RPMI8226 (cell line): ENCODE data around the gene ACADS.
"Not testable (repeated sequence)": the region's sequence is repeated elsewhere in the genome, so short reads cannot be mapped to it uniquely, and the experiment has no call there.

Experiments used
- DNase-seq: peaks from one replicate; pipeline ENCODE4 v3.0.0-alpha.2; 2015

ACADS gene

GRCh38 chr12:120702637-120703036, 23.0 kb upstream of the ACADS start:
- no peak for DNase-seq

DNA sequence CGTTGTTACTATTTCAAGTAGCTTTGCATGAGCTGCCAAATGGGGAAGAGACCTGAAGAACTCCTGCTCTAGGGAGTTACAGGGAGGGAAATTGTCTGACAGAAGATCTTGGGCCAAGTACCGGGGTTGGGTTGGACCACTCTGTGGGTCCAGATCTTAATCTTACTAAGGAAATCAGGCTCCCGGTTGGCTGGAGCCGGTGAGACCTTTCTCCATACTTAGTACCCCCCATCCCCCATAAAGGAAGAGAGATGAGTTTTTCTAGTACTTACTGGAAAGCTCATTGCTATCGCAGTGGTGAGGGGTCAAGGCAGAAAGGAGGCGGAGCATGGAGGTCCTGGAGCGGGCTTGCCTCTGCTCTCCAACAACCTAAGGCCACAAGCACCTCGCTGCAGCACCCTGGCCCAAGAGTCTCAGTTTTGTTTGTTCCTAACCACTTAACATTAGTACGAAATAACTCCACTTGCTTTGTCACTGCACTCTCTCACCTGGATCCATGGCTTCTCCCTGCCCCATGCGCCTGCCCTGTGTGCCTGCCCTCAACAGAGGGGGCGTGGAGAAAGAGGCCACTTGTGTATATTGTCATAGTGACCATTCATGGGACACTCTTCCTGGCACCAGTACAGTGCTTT, 22.2 kb upstream of the ACADS start:
- DNase-seq: no peak

GRCh38 chr12:120705618-120706017, 20.0 kb upstream of the ACADS start:
- DNase-seq: no peak

DNA sequence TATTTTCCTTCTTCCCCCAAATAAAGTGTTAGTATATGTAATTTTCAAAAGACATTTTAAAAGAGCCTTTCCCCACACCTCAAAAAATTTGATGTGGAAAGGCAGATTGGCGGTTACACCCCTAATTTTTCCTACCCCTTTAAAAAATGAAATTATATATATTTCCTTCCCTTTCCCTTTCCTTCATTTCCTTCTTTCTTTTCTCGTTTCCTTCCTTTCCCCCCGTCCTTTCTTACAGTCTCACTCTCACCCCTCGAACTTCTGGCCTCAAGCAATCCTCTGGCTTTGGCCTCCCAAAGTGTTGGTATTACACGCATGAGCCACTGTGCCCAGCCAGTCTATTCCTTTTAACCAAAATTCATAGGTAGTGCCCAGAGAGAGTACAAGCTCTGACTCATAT, 19.6 kb upstream of the ACADS start:
- DNase-seq: no peak

- DNase-seq: no peak
These were observed 17.0 kb upstream of the ACADS start for GRCh38 chr12:120708651-120709050.

DNA sequence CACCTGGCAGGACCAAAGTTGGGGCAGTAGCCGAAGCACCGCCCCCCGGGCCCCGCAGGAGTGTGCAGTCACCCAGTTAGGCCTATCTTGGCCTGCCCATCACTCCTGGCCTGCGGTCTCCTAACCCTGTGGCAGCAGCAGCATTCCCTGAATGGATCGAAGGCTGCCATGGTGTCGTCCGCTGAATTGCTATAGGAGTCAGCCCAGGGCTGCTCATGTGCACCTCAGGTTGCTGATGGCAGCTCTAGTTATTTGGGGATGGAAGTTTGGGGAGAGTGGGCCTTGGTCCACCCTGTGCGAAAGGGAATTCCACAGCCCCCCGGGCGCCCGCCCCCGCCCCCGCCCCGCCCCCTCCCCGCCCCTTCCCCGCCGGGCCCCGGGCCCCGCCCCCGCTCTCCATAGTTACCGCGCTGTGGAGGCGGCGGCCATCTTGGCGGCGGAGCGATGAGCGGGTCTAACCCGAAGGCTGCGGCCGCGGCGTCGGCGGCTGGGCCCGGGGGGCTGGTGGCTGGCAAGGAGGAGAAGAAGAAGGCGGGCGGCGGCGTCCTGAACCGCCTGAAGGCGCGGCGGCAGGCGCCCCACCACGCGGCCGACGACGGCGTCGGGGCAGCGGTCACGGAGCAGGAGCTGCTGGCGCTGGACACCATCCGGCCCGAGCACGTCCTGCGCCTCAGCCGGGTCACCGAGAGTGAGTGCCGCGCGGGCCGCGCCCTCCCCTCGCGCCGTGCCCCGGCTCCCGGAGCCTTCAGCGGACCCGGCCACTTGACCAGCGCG, 15.4 kb upstream of the ACADS start, which contains the start of gene UNC119B:
TSS of gene UNC119B (plus strand) at position 428 of the 774 bp plus-strand sequence. CDS start at position 445, 17 bp downstream.
- peak; percentile 60 for DNase-seq

DNA sequence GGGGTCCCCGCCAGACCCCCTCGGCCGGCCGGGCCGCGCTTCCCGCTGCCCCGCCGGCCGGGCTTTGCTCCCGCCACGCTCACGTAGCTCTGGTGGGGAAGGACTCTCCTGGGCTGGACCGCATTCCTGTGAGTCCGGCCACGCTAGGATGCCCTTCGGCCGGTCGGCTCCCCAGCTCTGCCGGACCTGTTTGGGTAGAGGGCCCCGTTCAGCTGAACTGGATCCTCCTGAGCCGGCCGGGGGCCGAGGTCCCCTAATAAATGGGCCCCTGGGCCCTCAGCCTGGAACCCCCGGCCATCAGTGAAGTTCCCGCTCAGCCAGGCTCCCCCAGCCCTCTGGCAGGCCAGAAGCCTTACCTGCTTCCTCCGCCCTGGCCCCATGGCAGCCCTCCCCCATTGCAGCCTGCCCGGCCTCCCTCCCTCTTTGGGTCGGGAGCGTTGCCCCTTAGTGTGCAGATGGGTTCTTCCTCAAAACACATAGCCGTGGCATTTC, 14.8 kb upstream of the ACADS start:
- no peak for DNase-seq

DNA sequence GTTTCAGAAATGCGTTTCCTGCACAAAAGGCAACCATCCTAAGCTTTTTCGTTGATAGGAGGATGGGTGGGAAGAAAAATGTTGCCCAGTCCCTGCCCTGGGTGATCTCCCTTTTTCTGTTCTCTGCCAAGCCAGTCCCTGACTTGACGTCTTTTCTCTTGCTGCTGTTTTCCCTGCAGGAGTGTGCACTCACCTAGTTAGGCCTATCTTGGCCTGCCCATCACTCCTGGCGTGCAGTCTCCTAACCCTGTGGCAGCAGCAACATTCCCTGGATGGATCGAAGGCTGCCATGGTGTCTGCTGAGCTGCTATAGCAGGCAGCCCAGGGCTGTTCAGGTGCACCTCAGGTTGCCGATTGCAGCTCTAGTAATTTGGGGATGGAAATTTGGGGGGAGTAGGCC, 14.2 kb upstream of the ACADS start:
- DNase-seq: no peak

- no peak for DNase-seq
These were observed 13.0 kb upstream of the ACADS start for GRCh38 chr12:120712610-120713009.

DNA sequence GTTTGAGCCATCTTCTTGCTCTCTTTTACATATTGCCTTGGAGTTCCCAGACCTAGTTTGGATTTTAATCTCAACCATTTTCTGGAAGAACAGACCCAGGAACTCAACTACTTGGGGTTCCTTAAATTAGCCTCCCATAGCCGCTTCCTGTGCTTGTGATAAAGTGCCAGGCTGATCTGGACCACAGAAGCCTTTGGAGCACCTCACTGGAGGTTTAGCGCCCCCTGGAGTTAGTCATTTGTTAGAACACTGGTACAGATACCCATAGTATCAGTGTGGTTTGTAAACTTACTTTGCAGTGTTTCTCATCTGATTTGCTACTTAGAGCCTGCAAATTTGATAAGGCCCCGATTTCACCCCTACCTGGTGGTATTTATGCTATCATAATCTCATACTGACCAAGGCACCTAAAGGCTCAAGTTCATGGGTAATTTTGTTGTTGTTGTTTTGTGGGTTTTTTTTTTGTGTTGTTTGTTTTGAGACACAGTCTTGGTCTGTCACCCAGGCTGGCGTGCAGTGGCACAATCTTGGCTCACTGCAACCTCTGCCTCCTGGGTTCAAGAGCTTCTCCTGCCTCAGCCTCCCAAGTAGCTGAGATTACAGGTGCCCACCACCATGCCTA, 11.7 kb upstream of the ACADS start:
- peak; percentile 84 for DNase-seq

GRCh38 chr12:120718055-120718454, 7.6 kb upstream of the ACADS start:
- no peak for DNase-seq

DNA sequence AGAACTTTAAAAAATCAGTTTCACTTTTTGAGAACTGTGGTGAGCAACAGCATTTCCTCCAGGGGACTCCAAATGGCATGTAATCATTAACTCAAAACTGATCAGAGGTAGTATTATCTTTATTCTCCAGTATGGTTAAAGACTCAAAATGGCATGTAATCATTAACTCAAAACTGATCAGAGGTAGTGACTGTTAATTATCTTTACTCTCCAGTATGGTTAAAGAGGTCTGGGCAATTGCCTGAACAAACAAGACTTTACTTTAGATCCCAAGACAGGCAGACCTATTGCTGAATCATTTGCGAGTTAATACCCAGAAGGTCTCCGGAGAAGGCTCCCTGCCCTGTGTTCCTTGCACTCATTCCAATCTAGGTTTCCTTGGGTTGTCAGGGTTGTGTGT, 6.6 kb upstream of the ACADS start:
- no peak for DNase-seq

- no peak for DNase-seq
These were observed 6.0 kb upstream of the ACADS start for GRCh38 chr12:120719496-120720233.

DNA sequence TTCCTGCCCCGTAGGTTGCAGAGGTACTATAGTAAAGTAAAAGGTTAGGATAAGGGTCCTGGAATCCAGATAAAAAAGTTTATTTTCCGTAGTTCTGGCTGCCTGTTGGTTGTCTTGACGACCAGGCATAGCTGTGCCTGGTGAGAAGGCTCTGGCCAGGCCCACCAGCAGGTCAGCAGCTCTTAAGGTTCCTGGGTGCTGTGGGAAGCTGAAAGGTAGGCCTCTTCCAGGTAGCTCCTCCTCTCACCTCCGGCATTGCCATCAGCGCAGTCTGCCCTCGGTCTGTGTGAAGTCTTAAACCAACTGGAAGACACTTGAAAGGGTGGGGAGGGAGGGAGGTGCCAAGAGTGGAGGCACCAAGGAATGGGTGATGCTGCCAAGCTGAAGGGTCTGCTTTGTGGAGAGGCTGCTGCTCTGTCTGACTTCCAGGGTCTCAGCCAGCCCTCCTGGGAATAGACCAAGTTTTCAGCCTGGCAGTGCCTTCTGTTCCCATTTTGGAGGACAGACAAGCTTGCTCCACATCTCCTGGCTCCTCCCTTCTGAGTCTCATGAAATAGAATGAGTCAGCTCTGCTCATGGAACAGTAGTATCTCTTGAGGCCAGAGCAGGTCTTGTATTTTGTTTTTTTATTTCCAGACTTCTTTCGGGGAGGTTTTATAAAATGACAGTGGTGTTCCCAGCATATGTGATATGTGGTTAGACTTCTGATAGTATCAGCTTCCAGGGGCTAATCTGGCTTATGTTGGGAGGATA, 5.2 kb upstream of the ACADS start:
- DNase-seq: no peak

DNA sequence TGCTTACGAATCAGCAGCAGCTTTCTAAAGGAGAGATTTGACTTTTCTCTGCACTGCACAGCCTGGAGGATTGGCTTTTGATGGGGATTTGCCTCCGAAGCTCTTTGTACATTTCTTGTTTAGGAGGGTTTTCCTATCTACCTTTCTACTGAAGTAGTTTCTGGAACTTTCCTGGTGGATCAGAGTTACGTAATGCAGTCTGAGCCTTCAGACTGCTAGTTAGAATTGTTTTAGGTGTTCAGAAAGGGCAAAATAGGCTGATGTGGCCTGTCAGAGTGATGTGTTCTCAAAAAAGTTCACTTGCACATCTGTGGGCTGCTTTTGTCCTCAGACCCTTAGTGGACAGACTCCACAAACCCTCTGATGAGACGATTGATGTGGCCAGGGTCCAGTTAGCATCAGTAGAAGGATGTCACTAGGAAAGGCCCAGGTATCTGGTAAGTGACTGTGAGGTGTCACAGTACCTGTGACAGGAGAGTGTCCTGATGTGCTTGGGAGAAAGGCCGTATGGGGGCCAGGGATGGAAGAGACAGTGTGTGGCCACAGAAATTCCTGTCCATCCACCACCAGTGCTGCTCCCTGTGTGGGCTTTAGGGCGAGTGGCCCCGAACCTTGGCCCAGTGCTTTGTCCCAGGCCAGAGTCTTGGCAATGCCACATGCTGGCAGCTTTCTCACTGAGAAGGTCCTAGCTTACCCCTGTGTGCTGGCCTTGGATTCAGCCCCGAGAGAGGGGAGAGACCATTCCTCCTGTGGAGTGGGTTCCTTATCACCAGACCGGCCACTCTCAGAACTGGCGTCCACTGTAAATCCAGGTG, 4.4 kb upstream of the ACADS start:
- DNase-seq: no peak

DNA sequence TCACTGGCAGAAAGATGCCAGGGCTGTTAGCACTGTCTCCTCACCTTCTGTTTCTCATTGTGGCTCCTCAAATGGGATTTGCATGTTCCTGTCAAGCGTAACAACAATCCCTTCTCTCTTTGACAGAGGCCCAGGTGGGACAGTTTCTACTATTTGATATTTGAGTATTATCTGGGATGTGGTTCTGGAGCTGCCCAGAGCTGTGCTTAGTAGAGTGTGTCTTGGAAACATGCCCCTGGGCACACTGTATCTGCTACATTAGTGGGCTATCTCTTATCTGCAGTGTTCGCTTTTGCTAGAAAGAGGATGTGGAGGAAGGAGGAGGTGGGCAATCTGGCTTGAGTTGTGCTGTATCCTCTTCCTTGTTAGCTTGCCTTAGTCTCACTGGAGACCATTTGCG, 3.8 kb upstream of the ACADS start:
- DNase-seq: no peak

DNA sequence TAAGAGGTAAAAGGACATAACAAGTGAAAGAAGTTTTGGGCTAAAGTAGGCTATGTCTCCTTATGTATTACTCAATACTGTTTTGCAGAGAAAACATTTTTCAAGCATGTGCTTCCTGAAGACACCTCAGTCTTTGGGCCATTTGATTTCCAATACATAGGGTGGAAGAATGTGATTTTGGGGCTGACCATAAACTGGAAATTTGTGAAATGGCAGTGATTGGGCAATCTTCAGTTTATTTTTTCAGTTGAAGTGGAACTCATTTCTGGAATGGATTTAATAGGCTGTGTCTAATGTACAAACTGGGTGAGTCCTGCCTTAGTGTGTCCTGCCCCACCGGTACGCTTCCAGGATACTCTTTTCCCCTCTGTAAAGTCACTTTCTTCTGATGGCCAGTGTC, 2.8 kb upstream of the ACADS start:
- no peak for DNase-seq

- DNase-seq: no peak
These were observed 906 bp upstream of the ACADS start for GRCh38 chr12:120724720-120725119.

DNA sequence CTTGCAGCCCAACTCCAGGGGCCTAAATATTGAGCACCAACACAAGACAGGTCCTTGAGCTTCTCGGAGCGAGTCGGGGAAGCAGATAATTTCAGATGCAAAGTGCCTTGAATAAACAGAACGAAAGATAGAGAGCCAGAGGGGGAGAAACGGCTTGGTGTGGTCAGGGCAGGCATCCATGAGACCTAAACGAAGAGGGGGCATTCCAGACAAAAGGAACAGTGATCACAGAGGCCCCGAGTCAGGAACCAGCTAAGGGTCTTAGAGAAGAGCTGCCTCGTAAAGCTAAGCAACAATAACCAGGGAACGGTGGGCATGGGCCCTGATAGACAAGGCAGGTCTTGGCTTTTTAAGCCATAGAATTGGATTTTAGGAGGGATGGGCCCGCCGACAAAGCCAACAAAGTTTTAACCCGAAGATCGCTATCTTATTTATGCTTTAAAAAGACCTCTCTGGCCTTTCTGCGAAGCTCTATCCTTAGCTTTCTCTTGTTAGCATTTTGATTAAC, 421 bp upstream of the ACADS start:
- DNase-seq: no peak

- no peak for DNase-seq
These were observed 826 bp downstream of the ACADS start for GRCh38 chr12:120726510-120726793.

DNA sequence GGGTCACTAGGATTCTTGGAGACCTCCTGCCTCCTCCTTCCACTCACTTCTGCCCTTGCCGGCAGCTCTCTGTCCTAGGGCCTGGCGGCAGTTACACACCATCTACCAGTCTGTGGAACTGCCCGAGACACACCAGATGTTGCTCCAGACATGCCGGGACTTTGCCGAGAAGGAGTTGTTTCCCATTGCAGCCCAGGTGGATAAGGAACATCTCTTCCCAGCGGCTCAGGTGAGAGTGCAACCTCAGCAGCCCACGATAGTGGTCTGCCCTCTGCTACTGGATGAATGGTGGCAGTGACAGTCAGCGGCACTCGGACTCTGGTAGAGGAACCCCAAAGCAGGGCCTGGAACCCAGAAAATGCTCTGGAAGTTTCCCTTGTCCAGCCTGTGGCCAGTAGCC, 1.3 kb downstream of the ACADS start:
- no peak for DNase-seq

DNA sequence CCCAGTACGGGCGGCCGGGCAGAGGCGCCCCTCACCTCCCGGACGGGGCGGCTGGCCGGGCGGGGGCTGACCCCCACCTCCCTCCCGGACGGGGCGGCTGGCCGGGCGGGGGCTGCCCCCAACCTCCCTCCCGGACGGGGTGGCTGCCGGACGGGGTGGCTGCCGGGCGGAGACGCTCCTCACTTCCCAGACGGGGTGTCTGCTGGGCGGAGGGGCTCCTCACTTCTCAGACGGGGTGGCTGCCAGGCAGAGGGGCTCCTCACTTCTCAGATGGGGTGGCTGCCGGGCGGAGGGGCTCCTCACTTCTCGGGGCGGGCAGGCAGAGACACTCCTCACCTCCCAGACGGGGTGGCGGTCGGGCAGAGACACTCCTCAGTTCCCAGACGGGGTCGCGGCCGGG, 6.6 kb downstream of the ACADS start:
- DNase-seq: not testable (repeated sequence)
